Right ventricle myocardium superior (tissue), 1 donor: ENCODE data around the gene NHLRC2. TPM values are rescaled to one million over a fixed set of nuclear protein-coding genes. Genes with fewer than 3 reads are reported as not detected.

ENCODE experiments used
- ATAC-seq: fragments of 200-7000 bp; cut with Tn5 transposase; one replicate; pipeline ENCODE4 v1.9.1; 2020; ENCODE audit warnings: mild to moderate bottlenecking; ENCODE audit not compliant: poor library complexity
- DNase-seq: peaks from one replicate; pipeline ENCODE4 v3.0.0-alpha.2; 2020
- intact Hi-C: fragments of 100-400 bp; cut with DNase I; formaldehyde crosslinking; loops from one replicate; pipeline ENCODE4 v1.11.2; 2022
- total RNA-seq: library from RNA; stranded (reverse); fragmentation: NEBNext Ultra II Directional; extraction: Animal tissue kit (Norgen Biotek cat#: 25700); gene quantifications from one replicate; pipeline ENCODE4 v1.2.1, GENCODE V29; 2021
- donor health status: DM: no; HTN: yes; CAD: no; lungs with severe emphysema.

NHLRC2 gene
- total RNA-seq, 1 donor from 2014 or later, result 57.5 TPM

- DNase-seq, result peak; percentile 75
- intact Hi-C loops, result loop anchor here (10.0 kb wide), 1 partner anchor 190 kb away; the partner anchor contains the start of gene ADRB1
- ATAC-seq, result peak; percentile 67
These were observed 514 bp downstream of the NHLRC2 start for GRCh38 chr10:113854761-113855588.

DNA sequence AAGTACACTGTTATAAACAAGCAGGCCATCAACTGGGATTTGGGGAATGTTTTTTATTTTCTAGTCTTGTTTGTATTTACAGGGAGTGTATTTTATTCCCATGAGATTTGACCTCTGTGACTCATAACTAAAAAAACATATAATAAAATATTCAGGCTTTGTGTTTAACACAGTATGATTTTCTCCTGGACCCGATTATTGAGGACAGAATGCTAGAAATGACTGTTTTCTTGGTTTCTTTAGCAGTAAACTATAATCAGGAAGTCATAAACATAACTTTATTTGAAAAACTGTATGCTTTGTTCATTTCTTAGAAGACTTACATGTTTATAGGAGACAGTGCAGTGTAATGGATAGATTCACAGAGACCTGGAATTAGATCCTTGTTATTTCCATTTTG, 2.1 kb downstream of the NHLRC2 start:
- intact Hi-C loops, result loop anchor here (10.0 kb wide), 1 partner anchor 188 kb away; the partner anchor contains the start of gene ADRB1
- DNase-seq (no peak), ATAC-seq (no peak)

DNA sequence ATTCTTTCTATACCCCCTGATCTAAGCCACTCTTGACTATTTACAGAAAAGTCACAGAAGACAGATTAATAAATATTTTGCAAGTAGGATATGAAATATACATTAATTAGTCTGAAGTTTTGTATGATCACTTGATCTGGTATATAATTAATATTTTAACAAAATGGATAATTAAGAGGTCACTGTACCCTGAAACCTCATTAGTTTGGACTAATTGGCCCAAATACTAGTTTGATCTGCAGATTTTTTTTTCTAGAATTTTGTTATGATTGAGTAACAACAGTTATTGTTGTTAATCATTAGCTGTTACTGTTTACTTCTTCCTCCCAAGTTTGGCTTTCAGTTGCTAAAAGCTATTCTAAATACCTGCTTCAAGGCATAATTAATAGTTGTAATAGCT, 2.7 kb downstream of the NHLRC2 start:
- ATAC-seq (no peak), DNase-seq (no peak)
- intact Hi-C loops, result loop anchor here (10.0 kb wide), 1 partner anchor 188 kb away; the partner anchor contains the start of gene ADRB1

DNA sequence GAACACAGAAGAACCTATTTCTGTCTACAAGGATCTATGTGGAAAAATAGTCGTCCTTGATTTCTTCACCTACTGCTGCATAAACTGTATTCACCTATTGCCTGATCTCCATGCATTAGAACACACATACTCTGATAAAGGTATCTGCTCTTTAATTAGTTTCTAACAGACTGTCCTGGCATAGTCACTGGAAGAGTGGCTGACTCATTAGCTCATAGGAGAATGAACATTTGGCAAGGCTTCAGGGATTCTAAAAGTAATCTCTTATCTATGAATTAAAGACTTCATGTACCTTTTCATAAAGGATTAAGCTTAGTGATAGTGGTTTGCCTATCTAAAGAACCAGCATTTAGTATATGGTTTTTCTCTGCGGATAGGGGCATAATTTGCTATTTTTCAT, 4.1 kb downstream of the NHLRC2 start:
- DNase-seq, result no peak
- peak; percentile 40 for ATAC-seq
- intact Hi-C loops, result loop anchor here (10.0 kb wide), 1 partner anchor 186 kb away; the partner anchor contains the start of gene ADRB1

DNA sequence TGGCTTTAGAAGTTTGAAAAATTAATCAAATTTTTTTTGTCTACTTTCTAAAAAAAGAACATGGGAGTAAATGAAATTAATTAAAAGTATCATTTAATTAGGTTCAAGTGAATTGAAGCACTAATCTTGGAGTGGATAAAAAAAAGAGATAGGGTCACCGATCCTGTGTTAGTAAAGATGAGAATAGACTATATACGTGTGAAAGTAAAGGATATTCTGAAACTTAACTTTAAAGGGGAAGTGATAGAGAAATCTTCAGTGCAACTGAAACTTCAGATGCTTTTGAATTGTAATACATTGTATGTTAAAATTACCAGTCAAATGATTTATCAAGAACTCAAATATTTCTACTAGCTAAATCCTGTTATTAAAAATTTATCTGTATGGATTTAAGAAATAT, 4.8 kb downstream of the NHLRC2 start:
- ATAC-seq (no peak), DNase-seq (no peak)
- intact Hi-C loops, result loop anchor here (10.0 kb wide), 1 partner anchor 186 kb away; the partner anchor contains the start of gene ADRB1

GRCh38 chr10:113865901-113866300, 11.4 kb downstream of the NHLRC2 start:
- no peak for ATAC-seq
- no peak for DNase-seq
- intact Hi-C loops, result no loop called here

GRCh38 chr10:113866551-113867394, 12.3 kb downstream of the NHLRC2 start:
- no peak for DNase-seq
- ATAC-seq, result peak; percentile 45
- intact Hi-C loops, result no loop called here

- ATAC-seq (no peak), DNase-seq (peak; percentile 36)
- intact Hi-C loops, result no loop called here
These were observed 13.4 kb downstream of the NHLRC2 start for GRCh38 chr10:113867904-113868303.

GRCh38 chr10:113869789-113870188, 15.3 kb downstream of the NHLRC2 start:
- DNase-seq, result no peak
- no peak for ATAC-seq
- intact Hi-C loops, result no loop called here

DNA sequence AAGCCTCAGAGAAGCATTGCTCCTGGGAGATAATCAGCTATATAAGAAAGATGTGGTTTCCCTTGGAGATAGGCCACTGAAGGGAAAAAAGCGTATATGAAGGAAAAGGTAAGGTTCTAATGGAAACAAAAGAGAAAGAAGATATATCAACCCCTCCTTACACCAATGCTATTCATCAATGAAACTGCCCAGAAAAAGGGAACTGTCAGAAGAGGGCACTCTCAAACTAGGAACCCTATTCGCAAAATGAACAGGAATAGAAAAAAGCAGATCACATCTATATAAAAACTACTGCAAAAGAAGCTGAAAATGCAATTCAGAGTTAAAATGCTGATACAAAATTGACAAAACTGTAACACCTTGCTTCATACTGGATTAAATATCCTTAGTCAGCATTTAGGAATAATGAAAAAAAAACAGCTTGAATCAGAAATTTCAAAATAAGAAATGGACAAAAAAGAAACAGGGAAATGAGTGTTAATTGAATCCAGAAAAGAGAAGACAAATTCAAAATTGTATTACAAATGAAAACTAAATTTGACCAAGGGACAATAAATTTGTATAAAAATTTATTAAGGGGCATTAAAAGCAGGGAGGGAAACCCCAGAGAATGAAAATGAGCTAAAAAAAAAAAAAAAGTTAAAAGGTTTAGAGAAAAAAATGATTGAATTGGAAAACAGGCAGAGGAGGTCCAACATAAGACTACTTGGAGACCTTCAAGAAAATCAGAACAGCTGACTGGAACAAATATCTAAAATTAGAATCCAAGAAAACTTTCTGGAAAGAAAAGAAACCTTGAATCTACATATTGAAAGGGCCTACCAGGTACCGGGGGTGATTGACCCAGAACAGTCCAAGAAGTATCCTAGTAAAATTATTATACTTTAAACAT, 17.9 kb downstream of the NHLRC2 start:
- intact Hi-C loops, result no loop called here
- DNase-seq (no peak), ATAC-seq (no peak)

DNA sequence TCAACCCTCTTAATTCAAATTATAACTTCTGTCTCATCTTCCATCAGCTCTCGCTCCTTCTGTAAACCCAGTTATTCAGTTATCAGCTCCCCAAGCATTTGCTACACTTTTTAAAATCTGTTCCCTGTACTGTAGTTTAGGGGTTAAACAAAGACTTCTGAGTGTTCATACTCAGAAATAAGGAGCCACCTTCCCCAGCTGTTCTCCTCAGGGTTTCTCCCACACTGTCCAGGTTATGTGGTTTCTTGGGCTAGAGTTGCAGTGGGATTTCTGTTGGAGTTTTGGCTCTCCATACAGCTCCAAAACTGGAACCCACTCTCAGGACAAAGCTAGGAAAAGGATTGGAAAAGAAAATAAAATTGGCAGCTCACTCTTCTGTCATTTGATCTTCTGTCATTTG, 20.8 kb downstream of the NHLRC2 start:
- ATAC-seq (no peak), DNase-seq (no peak)
- intact Hi-C loops, result no loop called here

DNA sequence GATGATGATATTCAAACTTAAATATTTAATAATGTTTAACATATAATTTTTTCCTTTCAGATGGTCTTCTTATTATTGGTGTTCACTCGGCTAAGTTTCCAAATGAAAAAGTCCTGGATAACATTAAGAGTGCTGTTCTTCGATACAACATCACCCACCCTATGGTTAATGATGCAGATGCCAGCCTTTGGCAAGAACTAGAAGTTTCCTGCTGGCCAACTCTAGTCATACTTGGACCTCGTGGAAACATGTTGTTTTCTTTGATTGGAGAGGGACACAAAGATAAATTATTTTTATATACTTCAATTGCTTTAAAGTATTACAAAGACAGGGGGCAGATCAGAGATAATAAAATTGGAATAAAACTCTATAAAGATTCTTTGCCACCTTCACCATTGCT, 22.0 kb downstream of the NHLRC2 start:
- intact Hi-C loops, result no loop called here
- ATAC-seq (no peak), DNase-seq (no peak)

- DNase-seq (no peak), ATAC-seq (no peak)
- intact Hi-C loops, result no loop called here
These were observed 25.2 kb downstream of the NHLRC2 start for GRCh38 chr10:113879691-113880090.

DNA sequence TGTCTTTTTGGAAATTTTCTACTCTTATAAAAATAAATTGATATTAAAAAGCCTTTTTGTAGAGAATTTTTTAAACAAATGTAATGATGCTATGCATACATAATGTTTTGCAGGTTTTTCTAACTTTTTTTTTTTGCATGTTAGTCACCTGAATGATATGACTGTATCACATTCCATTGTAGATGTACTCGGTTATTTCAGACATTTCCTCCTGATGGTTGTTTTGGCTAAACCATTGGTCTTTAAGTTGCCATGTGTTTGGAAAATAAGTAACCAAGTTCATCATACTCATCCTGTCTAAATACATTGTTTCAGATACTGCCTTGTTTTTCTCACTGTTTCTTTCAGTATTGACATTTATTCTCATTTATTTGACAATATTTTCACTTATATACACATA, 25.8 kb downstream of the NHLRC2 start:
- no peak for ATAC-seq
- no peak for DNase-seq
- intact Hi-C loops, result no loop called here

DNA sequence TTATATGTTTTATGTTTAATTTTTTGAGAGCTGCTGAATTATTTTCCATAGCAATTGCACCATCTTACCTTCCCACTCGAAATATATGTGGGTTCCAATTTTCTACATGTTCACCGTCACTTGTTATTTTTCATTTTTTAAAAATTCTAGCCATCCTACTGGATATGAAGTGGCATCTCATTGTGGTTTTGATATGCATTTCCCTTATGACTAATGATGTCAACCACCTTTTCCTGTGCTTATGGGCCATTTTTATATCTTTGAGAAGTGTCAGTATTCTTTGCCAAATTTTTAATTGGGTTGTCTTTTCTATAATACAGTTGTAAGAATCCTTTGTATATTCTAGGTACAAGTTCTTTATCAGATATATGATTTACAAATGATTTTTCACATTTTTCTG, 27.8 kb downstream of the NHLRC2 start:
- intact Hi-C loops, result no loop called here
- DNase-seq, result no peak

GRCh38 chr10:113889911-113890310, 35.5 kb downstream of the NHLRC2 start:
- DNase-seq, result no peak
- no peak for ATAC-seq
- intact Hi-C loops, result loop anchor here (5.0 kb wide), 1 partner anchor 157 kb away; no protein-coding TSS in a partner anchor

More for the DNA sequence above, 27.8 kb downstream of the NHLRC2 start:
- ATAC-seq, result no peak

DNA sequence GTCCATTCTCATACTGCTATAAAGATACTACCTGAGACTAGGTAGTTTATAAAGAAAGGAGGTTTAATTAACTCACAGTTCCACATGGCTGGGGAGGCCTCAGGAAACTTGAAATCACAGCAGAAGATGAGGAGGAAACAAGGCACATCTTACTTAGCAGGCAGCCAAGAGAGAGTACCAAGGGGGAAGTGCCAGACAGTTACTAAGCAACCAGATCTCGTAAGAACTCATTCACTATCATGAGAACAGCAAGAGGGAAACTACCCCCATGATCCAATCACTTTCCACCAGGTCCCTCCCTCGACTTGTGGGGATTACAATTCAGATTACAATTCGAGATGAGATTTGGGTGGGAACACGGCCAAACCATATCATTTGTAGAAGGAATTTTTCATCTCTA, 36.3 kb downstream of the NHLRC2 start:
- DNase-seq (no peak), ATAC-seq (peak; percentile 60)
- intact Hi-C loops, result loop anchor here (5.0 kb wide), 1 partner anchor 157 kb away; no protein-coding TSS in a partner anchor

- DNase-seq, result no peak
- intact Hi-C loops, result loop anchor here (5.0 kb wide), 1 partner anchor 156 kb away; no protein-coding TSS in a partner anchor
- peak; percentile 88 for ATAC-seq
These were observed 37.0 kb downstream of the NHLRC2 start for GRCh38 chr10:113891476-113891875.
